C4-2B (cell line): ENCODE data around the gene KRT85.

Experiments
- ZFX ChIP-seq: fragments of 450-650 bp; IDR thresholded peaks from 2 replicates; pipeline ENCODE4 v1.6.1; 2017
- TF ChIP-seq, protein P1 (sequence below): fragments of 450-650 bp; conservative IDR thresholded peaks from 2 replicates; pipeline ENCODE4 v1.5.1; 2017; ENCODE audit warnings: mild to moderate bottlenecking

DNA sequence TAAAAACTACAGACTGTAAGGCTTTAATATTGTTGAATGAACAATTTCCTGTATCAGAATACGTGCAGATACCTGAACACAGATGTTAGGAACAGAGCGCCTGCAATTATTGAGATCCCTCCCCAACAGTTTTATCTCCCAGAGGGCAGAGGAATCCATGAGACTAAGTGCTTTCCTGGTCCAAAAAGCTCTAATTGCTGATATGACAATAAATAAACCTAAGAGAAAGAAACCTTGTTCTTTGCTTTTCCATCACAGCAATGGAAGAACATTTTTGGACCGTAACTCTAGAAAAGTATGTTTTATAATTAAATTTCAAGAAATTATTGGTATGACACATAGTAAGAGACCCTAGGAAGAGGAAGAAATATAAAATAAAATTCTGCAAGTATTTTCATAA, 33.1 kb downstream of the KRT85 start:
- TF ChIP-seq, protein P1, sequence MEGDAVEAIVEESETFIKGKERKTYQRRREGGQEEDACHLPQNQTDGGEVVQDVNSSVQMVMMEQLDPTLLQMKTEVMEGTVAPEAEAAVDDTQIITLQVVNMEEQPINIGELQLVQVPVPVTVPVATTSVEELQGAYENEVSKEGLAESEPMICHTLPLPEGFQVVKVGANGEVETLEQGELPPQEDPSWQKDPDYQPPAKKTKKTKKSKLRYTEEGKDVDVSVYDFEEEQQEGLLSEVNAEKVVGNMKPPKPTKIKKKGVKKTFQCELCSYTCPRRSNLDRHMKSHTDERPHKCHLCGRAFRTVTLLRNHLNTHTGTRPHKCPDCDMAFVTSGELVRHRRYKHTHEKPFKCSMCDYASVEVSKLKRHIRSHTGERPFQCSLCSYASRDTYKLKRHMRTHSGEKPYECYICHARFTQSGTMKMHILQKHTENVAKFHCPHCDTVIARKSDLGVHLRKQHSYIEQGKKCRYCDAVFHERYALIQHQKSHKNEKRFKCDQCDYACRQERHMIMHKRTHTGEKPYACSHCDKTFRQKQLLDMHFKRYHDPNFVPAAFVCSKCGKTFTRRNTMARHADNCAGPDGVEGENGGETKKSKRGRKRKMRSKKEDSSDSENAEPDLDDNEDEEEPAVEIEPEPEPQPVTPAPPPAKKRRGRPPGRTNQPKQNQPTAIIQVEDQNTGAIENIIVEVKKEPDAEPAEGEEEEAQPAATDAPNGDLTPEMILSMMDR: no peak
- no peak for TF ChIP-seq ZFX
